Left lung (tissue), 10 donors: Measurements from ENCODE around the gene RILPL1. TPM values are rescaled to one million over a fixed set of nuclear protein-coding genes. Genes with fewer than 3 reads are reported as not detected.
"Not testable (repeated sequence)": the region's sequence is repeated elsewhere in the genome, so short reads cannot be mapped to it uniquely, and the experiment has no call there.

Experiments used
- ATAC-seq: fragments of 200-7000 bp; cut with Tn5 transposase; one replicate; pipeline ENCODE4 v1.9.1; 2020; ENCODE audit warnings: moderate library complexity
- DNase-seq, 4 donors: peaks; one replicate each; pipeline ENCODE4 v3.0.0-alpha.2; 2013 to 2020
- H3K27ac ChIP-seq, 2 donors: fragments of 200-600 bp; sonication (generic) in 1 of 2; one replicate each; pipeline versions ENCODE4 v1.5.0 to v1.8.0; 2020 to 2021
- H3K27me3 ChIP-seq, 2 donors: fragments of 200-600 bp; sonication (generic) in 1 of 2; one replicate each; pipeline versions ENCODE4 v1.5.0 to v1.8.0; 2020 to 2021
- H3K36me3 ChIP-seq, 2 donors: fragments of 200-600 bp; sonication (generic) in 1 of 2; one replicate each; pipeline versions ENCODE4 v1.5.0 to v1.8.0; 2020 to 2021
- H3K4me1 ChIP-seq, 2 donors: fragments of 200-600 bp; one replicate each; pipeline ENCODE4 v1.8.0; 2021
- H3K4me3 ChIP-seq, 2 donors: fragments of 200-600 bp; sonication (generic) in 1 of 2; one replicate each; pipeline versions ENCODE4 v1.5.0 to v1.8.0; 2020 to 2021; ENCODE audit warnings: mild to moderate bottlenecking in 1 of 2
- H3K9me3 ChIP-seq, 2 donors: fragments of 200-600 bp; sonication (generic) in 1 of 2; one replicate each; pipeline versions ENCODE4 v1.5.0 to v1.8.0; 2020 to 2021
- CTCF ChIP-seq, 2 donors: fragments of 200-600 bp; sonication (generic) in 1 of 2; IDR thresholded peaks; one replicate each; pipeline versions ENCODE4 v1.5.0 to v1.8.0; 2021; ENCODE audit warnings: antibody characterized with exemption in 2 of 2
- intact Hi-C, 2 donors: fragments of 100-400 bp; cut with DNase I; formaldehyde crosslinking; loops; one replicate each; pipeline versions ENCODE4 v1.11.2 to v1.14.2; 2022
- polyA plus RNA-seq, 6 donors: library from polyadenylated mRNA; unstranded; fragments of 120-200 nt; gene quantifications; one replicate each; pipeline ENCODE4 v1.2.1, GENCODE V29; 2013; ENCODE audit not compliant: insufficient read length in 6 of 6
- total RNA-seq, 2 donors: library from RNA; stranded (reverse); fragmentation: NEBNext Ultra II Directional; extraction: Animal tissue kit (Norgen Biotek cat#: 25700); gene quantifications; one replicate each; pipeline ENCODE4 v1.2.1, GENCODE V29; 2021
- donor health status: DM: no; HTN: yes; CAD: no.
- donor health status: DM: no; HTN: no; CAD: no.

RILPL1 gene
- total and polyA plus RNA-seq, 8 donors, result 11.9 to 25.2 (median 21.6) TPM

- peaks cover 0 to 10% of the 10 kb centered on the region in 2 donors for H3K4me1 ChIP-seq
- peak overlapping the region in 1 of 2 donors; percentile 58 for H3K27ac ChIP-seq
- no peak for TF ChIP-seq CTCF (IDR thresholded peaks at IDR 0.05)
- H3K9me3 ChIP-seq, result no peaks in the 10 kb centered on the region
- no peak overlapping the region for H3K4me3 ChIP-seq
- H3K36me3 ChIP-seq, result no peaks in the 10 kb centered on the region
- DNase-seq (no peak), ATAC-seq (no peak)
- intact Hi-C loops, result no loop called here
- no peaks in the 10 kb centered on the region for H3K27me3 ChIP-seq
Observed at GRCh38 chr12:123550700-123551099, 17.2 kb upstream of the RILPL1 start.

GRCh38 chr12:123548107-123548506 is 14.6 kb upstream of the RILPL1 start:
- H3K4me1 ChIP-seq, result no peaks in the 10 kb centered on the region
- H3K9me3 ChIP-seq, result no peaks in the 10 kb centered on the region
- DNase-seq, result no peak
- H3K4me3 ChIP-seq, result no peak overlapping the region
- H3K36me3 ChIP-seq, result no peaks in the 10 kb centered on the region
- H3K27ac ChIP-seq, result no peak overlapping the region
- no peak for TF ChIP-seq CTCF (IDR thresholded peaks at IDR 0.05)
- H3K27me3 ChIP-seq, result no peaks in the 10 kb centered on the region
- ATAC-seq, result no peak
- intact Hi-C loops, result no loop called here

GRCh38 chr12:123546281-123546680 is 12.8 kb upstream of the RILPL1 start:
- Histone ChIP-seq H3K36me3 (no peaks in the 10 kb centered on the region), H3K27me3 (no peaks in the 10 kb centered on the region), H3K4me3 (no peak overlapping the region), H3K9me3 (no peaks in the 10 kb centered on the region), H3K27ac (no peak overlapping the region), H3K4me1 (no peaks in the 10 kb centered on the region)
- DNase-seq (no peak), ATAC-seq (no peak)
- TF ChIP-seq CTCF (IDR thresholded peaks at IDR 0.05), result no peak
- intact Hi-C loops, result no loop called here

- Histone ChIP-seq H3K9me3 (no peaks in the 10 kb centered on the region), H3K4me1 (no peaks in the 10 kb centered on the region), H3K27ac (no peak overlapping the region), H3K27me3 (no peaks in the 10 kb centered on the region), H3K4me3 (no peak overlapping the region), H3K36me3 (no peaks in the 10 kb centered on the region)
- TF ChIP-seq CTCF (IDR thresholded peaks at IDR 0.05), result no peak
- ATAC-seq, result no peak
- intact Hi-C loops, result no loop called here
- no peak for DNase-seq
Observed at GRCh38 chr12:123543541-123543940, 10.0 kb upstream of the RILPL1 start.

GRCh38 chr12:123540899-123541662 is 7.6 kb upstream of the RILPL1 start:
- TF ChIP-seq CTCF (IDR thresholded peaks at IDR 0.05), result no peak
- ATAC-seq (no peak), DNase-seq (no peak)
- H3K4me3 ChIP-seq, result no peak overlapping the region
- no peaks in the 10 kb centered on the region for H3K36me3 ChIP-seq
- no peaks in the 10 kb centered on the region for H3K27me3 ChIP-seq
- H3K4me1 ChIP-seq, result no peaks in the 10 kb centered on the region
- intact Hi-C loops, result no loop called here
- no peaks in the 10 kb centered on the region for H3K9me3 ChIP-seq
- H3K27ac ChIP-seq, result no peak overlapping the region

GRCh38 chr12:123535952-123536351 is 2.4 kb upstream of the RILPL1 start:
- H3K9me3 ChIP-seq, ATAC-seq, DNase-seq, H3K27ac ChIP-seq, intact Hi-C loops, H3K36me3 ChIP-seq, H3K4me3 ChIP-seq: not testable (repeated sequence)
- Histone ChIP-seq H3K4me1 (peaks cover 7 to 23% of the 10 kb centered on the region in 2 donors), H3K27me3 (peaks cover 0 to 23% of the 10 kb centered on the region in 2 donors)
